NCI-H82 (cell line): ENCODE measurements around the gene ZNF462.

Experiments used
- DNase-seq: peaks from one replicate; lab custom pipeline; 2025; lab: John Stamatoyannopoulos, UW

ZNF462 gene

GRCh38 chr9:106927916-106928315 lies 65.0 kb downstream of the ZNF462 start:
- no peak for DNase-seq

DNA sequence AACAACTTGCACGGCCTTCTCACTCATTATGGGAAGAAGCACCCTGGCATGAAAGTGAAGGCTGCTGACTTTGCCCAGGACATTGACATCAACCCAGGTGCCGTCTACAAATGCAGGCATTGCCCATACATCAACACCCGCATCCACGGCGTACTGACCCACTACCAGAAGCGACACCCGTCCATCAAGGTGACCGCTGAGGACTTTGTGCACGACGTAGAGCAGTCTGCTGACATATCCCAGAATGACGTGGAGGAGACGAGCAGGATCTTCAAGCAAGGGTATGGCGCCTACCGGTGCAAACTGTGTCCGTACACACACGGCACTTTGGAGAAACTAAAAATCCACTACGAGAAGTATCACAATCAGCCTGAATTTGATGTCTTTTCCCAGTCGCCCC lies 65.4 kb downstream of the ZNF462 start:
- no peak for DNase-seq

DNA sequence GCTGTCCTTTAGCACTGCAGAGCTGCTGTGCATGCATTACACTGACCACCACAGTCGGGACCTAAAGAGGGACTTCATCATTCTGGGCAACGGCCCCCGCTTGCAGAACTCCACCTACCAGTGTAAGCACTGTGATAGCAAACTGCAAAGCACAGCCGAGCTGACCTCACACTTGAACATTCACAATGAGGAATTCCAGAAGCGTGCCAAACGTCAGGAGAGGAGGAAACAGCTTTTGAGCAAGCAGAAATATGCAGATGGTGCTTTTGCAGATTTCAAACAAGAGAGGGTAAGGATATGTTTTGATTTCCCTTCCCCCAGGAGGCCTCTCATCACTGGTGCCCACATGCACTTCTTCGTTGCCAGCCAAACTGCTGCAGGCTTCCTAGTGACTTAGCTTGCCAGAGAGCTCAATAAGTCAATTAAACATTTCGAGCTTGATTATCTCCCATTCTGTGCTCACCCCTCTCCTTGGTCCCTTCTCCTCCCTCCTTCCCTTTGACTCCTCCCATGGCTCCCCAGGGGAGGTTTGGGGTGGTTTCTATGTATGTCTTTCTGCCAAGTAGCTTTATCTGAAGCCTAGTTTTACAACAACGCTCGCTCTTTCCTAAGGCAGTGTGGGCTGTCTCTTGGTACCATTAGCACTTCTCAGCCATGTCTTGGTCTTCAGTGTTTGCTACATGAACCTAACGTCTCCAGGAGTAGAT lies 66.7 kb downstream of the ZNF462 start:
- DNase-seq, result no peak

DNA sequence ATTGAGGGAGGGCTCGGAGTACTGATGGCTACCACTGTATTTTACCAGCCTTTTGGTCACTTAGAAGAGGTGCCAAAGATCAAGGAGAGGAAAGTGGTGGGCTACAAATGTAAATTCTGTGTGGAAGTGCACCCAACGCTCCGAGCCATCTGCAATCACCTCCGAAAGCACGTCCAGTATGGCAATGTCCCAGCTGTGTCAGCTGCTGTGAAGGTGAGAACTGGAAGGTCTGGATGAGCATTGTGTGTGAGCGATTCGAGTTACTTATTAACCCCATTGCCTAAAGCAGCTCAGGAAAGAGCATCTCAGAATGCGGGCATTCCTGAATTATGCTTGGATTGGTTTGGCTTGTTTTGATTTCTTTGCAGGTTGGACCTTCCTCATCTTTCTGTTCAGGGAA lies 67.5 kb downstream of the ZNF462 start:
- DNase-seq, result no peak

GRCh38 chr9:106931466-106931865 lies 68.5 kb downstream of the ZNF462 start:
- no peak for DNase-seq

- DNase-seq, result no peak
Measured at GRCh38 chr9:106932178-106932577, 69.2 kb downstream of the ZNF462 start.

DNA sequence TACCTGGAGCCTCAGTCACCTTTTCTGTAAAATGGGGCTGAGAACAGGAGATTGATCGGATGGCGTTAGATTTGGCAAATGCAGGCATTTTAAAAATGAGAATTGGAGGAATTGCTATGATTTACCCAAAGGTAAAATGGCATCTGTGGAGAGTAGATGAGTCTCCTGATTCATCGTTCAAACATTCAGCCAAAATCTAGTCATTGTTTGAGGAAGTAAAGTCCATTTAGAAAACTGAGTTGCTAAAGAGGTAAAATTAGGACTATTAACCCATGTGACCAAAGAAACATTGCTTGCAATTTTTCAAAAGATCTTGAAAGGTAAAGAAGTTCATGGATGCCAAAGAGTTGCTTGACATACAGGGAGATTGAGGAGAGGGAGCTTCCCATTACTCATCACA lies 69.7 kb downstream of the ZNF462 start:
- DNase-seq, result no peak

- DNase-seq, result no peak
Measured at GRCh38 chr9:106933470-106933869, 70.5 kb downstream of the ZNF462 start.

DNA sequence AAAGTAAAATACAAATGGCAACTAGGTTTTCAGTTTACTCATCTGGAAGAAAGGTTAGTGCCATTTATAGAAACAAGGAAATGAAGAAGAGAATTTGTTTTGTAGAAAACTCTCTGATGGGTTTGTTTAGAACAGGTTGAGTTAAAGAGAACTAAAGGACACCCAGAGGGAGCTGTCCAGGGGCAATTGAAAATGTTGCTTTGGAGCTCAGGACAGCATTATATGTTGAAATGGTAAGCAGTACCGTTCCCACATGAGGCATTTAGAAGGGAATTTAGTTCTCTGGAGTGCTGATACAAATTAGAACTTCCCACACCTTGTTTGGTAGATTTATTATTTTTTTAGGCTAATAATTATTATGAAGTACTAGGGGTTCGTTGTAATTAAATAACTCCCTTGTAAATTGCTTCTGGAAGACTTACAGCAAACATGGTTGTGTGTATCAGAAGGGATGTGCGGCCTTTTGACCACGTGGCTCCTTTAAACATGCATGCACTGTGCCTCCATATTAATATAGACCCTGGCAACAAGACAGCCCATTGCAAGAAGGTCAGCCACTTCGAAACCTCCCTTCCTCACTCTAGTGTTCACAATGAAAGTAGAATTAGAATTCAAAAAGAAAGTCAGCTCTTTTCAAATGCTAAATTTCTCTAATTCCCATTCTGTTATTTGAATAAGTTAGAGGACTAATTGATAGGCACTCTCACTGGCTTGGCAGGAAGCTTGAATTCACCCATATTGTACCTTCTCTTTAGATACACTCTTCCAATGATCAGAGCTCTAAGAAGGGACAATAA lies 71.7 kb downstream of the ZNF462 start:
- no peak for DNase-seq

DNA sequence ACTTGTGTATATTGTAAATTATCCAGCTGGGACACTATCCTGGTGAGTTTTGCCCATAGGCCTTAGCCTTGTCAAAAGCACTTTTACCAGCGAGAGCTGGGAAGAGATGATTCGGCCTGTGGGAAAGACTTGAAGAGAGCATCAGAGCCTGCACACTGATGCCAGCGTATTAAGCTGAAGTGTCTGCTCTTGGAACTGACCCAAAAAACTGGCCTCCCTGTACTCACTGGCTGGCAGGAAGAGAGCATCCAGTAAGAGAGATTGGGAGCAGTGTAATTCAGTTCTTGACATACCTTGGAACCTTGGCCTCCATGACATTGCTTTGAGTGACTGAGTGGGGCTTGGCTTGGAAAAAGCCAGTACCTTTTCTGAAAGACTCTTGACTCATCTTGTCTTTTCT lies 73.7 kb downstream of the ZNF462 start:
- DNase-seq, result no peak

- DNase-seq, result no peak
Measured at GRCh38 chr9:106941916-106942315, 79.0 kb downstream of the ZNF462 start.

- no peak for DNase-seq
Measured at GRCh38 chr9:106945727-106946660, 83.0 kb downstream of the ZNF462 start.

GRCh38 chr9:106947106-106947900 lies 84.3 kb downstream of the ZNF462 start:
- no peak for DNase-seq

DNA sequence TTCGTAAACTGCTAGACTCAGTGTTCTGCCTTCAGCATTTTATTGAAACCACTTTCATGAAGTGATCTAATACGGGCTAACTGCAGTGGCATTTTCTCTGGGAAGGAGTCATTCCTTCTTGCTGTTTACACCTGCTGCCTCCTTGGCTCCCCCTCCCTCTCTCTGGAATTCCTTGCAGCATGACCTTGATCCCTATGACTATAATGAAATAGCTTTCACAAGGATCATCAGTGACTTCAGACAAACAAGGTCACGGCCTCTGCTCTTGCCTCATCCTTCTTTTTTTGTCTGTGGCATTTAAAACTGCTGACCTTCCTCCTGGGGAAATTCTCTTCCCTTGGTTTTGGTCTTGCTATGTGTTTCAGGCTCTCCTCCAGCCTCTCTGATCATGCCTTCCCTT lies 90.2 kb downstream of the ZNF462 start:
- DNase-seq, result no peak

DNA sequence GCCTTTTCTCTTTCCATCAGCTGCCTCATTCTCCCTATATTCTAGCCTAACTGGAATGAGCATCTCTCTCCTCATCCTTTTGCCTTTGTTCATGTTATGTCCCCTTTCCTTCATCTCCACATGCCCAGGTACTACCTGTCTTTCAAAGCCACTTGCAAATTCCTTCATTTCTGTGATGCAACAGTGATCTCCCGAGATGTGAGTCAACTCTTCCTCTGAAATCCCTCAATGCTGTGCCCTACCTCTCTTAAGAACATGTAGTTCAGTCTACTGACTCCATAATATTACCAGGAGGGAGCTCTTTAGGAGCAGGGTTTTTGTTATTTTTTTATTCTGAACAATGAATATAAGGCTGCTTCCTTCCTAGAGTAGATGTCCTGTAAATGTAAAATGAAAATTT lies 91.6 kb downstream of the ZNF462 start:
- DNase-seq, result no peak

GRCh38 chr9:106954974-106955850 lies 92.2 kb downstream of the ZNF462 start:
- no peak for DNase-seq

DNA sequence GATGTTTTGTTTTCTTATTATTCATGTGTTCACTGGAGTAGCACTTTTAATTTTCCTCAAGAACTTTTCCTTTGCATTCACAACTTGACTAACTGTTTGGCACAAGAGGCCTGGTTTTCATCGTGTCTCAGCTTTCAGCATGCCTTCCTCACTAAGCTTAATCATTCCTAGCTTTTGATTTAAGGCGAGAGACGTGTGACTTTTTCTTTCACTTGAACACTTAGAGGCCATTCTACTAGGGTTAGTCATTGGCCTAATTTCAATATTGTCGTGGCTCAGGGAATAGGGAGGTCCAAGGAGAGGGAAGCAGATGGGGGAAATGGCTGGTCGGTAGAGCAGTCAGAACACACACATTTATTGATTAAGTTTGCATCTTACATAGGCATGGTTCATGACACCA lies 94.0 kb downstream of the ZNF462 start:
- DNase-seq, result no peak

- no peak for DNase-seq
Measured at GRCh38 chr9:106958955-106959657, 96.1 kb downstream of the ZNF462 start.

DNA sequence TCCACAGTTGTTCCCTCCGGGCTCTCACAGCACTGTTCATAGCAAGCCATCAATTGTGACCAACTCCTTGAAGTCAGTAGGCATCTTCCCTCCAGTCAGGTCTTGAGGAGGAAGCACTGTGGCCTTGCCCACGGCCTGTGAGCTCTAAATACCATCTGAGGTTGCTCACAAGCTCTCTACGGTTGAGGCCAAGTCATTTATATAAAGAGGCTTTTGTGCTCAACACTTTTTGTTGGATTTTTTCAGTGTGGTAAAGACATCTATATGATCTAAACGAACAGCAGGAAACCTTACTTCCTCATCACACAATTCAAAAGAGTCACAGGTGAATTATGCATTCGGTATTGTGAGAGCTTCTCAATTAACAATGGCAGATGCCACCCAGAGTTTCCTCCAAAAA lies 97.3 kb downstream of the ZNF462 start:
- DNase-seq, result no peak

GRCh38 chr9:106961623-106962022 lies 98.7 kb downstream of the ZNF462 start:
- DNase-seq, result no peak
